Bronchial epithelial cell (primary cell): ENCODE results near the gene KCTD5. TPM values are rescaled to one million over a fixed set of nuclear protein-coding genes. Genes with fewer than 3 reads are reported as not detected.

ENCODE experiments used
- DNase-seq: peaks from one replicate; pipeline ENCODE4 v3.0.0-alpha.2; 2010; ENCODE audit warnings: low read depth
- FAIRE-seq: peaks from 2 replicates; lab custom pipeline; 2011; peaks lifted over from hg19 to GRCh38; lab: Jason Lieb, UNC
- H3K27me3 ChIP-seq: 2 replicates; pipeline ENCODE4 v1.5.1; 2011; ENCODE audit warnings: low read length; ENCODE audit not compliant: control insufficient read depth, insufficient read depth
- H3K36me3 ChIP-seq: 2 replicates; pipeline ENCODE4 v1.5.1; 2011; ENCODE audit warnings: low read length; ENCODE audit not compliant: control insufficient read depth, insufficient read depth
- H3K4me3 ChIP-seq: 2 replicates; pipeline ENCODE4 v1.5.1; 2011; ENCODE audit warnings: mild to moderate bottlenecking, low read depth, low read length, control low read depth
- CTCF ChIP-seq: IDR thresholded peaks from 2 replicates; pipeline ENCODE4 v1.5.1; 2011; ENCODE audit warnings: mild to moderate bottlenecking, moderate library complexity, low read length, control low read depth, inconsistent platforms; ENCODE audit not compliant: insufficient read depth, severe bottlenecking
- total RNA-seq: library from RNA; depleted of rRNA; stranded (reverse); fragments of >200 nt; gene quantifications from 2 replicates; pipeline ENCODE4 v1.2.1, GENCODE V29; 2014

Gene KCTD5
- total RNA-seq, 1 donor from 2014 or later = 28.4 TPM

- H3K27me3 ChIP-seq = peaks cover 2% of the 10 kb centered on the region
- DNase-seq (no peak), FAIRE-seq (no peak)
- no peak overlapping the region for H3K4me3 ChIP-seq
- no peaks in the 10 kb centered on the region for H3K36me3 ChIP-seq
- no peak for TF ChIP-seq CTCF
Measured at GRCh38 chr16:2738615-2739014, 56.3 kb downstream of the KCTD5 start.

DNA sequence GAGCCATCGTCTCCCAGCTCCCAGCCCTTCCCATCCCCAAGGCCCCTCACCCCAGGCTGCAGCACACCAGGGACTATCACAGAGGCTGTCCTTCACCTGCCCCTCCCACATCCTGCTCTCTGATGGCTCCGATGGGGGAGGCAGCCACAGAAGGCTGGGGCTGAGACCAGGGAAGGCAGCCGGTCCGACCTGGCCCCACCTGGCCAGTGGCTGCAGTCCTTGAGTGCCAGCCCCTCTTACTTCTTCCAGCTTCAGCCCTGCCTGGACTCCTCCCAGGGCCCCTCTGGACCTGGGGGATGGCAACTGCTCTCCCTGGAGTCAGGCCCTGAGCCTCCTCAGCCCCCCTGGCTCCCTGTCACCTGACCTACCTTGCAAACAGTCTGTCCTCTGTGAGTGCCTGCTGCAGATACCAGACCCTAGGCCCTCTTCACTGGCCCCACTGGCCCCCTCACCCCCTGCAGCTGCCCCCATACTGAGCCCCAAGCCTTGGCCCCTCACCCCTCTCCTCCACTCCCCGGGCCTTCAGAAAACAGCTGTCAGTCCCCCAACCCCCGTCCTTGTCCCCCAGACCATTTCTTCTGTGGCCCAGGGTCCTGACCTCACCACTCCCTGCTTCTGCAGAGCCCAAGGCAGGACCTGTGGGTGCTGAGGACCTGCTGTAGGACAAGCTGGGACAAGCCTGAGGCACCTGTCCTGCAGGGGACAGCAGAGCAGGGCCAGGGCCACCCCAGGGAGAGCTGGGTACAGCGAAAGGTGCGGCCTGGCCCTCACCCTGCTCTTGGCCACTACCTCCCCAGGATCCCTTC is 57.5 kb downstream of the KCTD5 start:
- FAIRE-seq (no peak), DNase-seq (no peak)
- no peak overlapping the region for H3K4me3 ChIP-seq
- peaks cover 2% of the 10 kb centered on the region for H3K27me3 ChIP-seq
- H3K36me3 ChIP-seq = no peaks in the 10 kb centered on the region
- TF ChIP-seq CTCF = no peak

DNA sequence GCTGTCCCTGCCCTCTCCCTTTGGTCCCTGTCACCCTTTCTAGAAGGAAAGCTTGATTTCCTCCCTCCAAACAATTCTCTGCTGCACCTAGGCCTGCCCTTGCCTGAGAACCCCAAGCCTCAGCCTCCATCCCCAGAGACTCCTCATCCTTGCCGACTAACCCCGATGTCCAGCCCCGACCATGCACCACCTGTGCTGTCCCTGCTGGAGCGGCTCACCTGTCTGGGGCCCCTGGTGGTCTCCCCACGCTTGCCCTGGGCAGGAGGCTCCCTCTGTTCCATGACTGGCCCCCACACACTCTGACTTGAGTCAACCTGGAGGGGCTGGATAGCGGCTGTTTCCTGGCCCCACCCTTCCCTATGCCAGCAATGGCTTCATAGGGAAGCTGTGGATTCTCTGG is 58.2 kb downstream of the KCTD5 start:
- TF ChIP-seq CTCF = no peak
- Histone ChIP-seq H3K27me3 (no peaks in the 10 kb centered on the region), H3K4me3 (no peak overlapping the region), H3K36me3 (no peaks in the 10 kb centered on the region)
- DNase-seq (no peak), FAIRE-seq (no peak)

DNA sequence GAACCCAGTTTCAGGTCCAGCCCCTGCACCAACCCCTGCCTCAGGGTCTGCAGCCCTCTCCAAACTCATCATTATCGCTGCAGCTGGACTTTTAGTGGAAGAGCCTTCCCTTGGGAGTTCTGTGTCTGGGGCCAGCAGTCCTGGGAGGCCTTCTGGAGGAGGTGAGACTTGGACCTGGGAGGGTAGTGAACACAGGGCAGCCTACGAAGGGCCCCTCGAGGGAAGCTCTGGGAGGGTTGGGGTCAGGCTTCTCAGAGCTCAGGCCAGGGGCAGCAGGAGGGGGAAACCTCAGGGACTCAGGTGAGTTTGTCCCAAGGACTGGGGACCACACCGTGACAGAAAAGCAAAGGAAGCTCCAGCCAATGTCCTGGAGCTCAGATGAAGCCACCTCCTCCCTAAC is 58.8 kb downstream of the KCTD5 start:
- H3K36me3 ChIP-seq = no peaks in the 10 kb centered on the region
- no peak for FAIRE-seq
- no peaks in the 10 kb centered on the region for H3K27me3 ChIP-seq
- no peak for TF ChIP-seq CTCF
- H3K4me3 ChIP-seq = no peak overlapping the region
- DNase-seq = no peak

DNA sequence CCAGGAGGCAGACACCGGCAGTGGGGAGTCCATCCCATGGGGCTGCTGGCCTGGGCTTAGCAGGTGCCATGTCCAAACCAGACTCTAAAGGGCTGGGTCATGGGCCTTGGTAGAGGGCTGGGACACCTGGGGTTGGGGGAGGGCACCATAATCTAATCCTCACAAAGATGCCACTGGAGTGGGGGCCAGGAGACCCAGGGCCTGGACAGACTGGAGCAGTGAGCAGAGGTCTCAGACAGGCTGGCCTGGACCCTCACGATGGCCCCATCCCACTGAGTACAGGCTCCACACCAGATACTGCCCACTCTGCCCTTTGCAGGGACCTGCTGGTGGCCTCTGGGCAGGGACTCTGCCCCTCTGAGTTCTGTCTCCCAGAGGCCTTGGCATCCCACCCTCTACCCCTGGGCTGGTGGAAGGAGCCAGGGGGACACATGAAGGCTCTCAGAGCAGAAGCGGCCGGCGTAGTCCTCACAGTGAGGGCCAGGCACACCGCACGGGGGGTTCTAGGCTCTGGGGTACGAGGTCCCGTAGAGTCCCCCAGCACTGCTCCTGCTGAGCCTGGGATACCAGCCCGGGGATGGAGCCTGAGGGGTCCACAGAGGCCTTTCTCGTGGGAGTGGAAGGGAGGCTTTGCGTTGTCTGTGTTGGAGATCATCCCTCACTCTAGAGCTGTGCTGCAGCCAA is 60.1 kb downstream of the KCTD5 start:
- Histone ChIP-seq H3K27me3 (no peaks in the 10 kb centered on the region), H3K36me3 (no peaks in the 10 kb centered on the region), H3K4me3 (no peak overlapping the region)
- TF ChIP-seq CTCF = no peak
- no peak for DNase-seq
- FAIRE-seq = no peak
